ENCODE data around the gene RSPO4.

Gene RSPO4

DNA sequence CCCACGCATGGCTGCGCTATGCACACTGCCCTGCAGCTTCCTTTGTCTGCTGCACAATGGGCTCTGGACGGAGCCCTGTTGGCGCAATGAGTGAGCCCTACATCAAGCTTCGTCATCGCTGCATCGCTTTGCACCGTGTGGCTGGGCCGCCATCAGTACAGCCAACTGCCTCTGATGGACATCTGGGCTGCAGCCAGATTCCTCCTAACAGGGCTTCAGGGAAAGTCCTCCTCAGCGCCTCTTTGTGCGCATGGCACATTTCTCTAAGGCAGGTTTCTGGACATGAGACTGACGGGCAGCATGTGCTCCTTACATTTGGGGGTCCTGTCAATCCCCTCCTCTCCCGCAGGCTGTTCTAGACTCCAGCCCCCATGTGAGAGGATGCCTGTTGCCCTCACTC lies 56.3 kb downstream of the RSPO4 start:
- H3K36me3 ChIP-seq (replicated peaks) = no peaks in the 10 kb centered on the region
- TF ChIP-seq, protein P1, sequence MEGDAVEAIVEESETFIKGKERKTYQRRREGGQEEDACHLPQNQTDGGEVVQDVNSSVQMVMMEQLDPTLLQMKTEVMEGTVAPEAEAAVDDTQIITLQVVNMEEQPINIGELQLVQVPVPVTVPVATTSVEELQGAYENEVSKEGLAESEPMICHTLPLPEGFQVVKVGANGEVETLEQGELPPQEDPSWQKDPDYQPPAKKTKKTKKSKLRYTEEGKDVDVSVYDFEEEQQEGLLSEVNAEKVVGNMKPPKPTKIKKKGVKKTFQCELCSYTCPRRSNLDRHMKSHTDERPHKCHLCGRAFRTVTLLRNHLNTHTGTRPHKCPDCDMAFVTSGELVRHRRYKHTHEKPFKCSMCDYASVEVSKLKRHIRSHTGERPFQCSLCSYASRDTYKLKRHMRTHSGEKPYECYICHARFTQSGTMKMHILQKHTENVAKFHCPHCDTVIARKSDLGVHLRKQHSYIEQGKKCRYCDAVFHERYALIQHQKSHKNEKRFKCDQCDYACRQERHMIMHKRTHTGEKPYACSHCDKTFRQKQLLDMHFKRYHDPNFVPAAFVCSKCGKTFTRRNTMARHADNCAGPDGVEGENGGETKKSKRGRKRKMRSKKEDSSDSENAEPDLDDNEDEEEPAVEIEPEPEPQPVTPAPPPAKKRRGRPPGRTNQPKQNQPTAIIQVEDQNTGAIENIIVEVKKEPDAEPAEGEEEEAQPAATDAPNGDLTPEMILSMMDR (IDR thresholded peaks at IDR 0.05; ENCODE audit: low read depth, low read length, missing control alignments) = no peak
- H3K4me3 ChIP-seq (ENCODE audit: low read depth, low read length) = no peak overlapping the region
- no peak for DNase-seq
- no peaks in the 10 kb centered on the region for H3K27me3 ChIP-seq (replicated peaks)
- H3K27ac ChIP-seq = no peak overlapping the region
- in situ Hi-C loops (cut with HindIII; ENCODE audit: low pct_ligation_motif_present, low sequenced_read_pairs) = no loop called here

DNA sequence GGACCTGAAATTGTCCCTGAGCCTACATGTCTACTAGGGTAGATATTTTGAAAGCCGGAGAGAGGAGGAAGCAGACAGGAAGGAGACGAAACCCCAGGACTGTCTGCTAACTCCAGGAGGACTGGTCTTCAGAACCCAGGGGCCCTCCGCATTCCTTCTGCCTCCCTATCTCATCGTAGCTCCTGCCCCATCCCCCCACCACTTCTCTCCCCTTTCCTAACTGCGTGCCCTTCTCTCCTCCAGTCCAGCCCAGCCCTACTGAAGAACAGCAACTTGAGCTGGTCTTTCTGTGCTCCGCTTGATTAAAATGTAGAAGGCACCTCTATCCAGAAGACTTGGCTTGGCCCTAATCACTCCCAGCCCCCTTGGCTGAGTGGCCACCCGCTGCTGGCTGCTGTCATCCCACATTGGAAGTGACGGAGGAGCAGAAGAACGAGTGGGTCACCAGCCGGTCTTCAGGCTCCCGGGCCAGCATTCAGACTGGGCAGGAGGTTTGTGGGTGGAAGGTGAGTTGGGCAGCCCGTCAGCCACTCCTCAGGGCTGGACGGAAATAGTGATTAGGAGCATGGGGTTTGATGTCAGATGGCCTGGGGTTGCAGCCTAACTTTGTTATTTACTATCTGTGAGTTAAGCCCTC lies 57.2 kb downstream of the RSPO4 start:
- H3K27me3 ChIP-seq (replicated peaks) = no peaks in the 10 kb centered on the region
- DNase-seq = no peak
- in situ Hi-C loops (cut with HindIII; ENCODE audit: low pct_ligation_motif_present, low sequenced_read_pairs) = no loop called here
- no peak overlapping the region for H3K4me3 ChIP-seq (ENCODE audit: low read depth, low read length)
- no peak overlapping the region for H3K27ac ChIP-seq
- H3K36me3 ChIP-seq (replicated peaks) = no peaks in the 10 kb centered on the region
- TF ChIP-seq, protein P1 (IDR thresholded peaks at IDR 0.05; ENCODE audit: low read depth, low read length, missing control alignments) = no peak

DNA sequence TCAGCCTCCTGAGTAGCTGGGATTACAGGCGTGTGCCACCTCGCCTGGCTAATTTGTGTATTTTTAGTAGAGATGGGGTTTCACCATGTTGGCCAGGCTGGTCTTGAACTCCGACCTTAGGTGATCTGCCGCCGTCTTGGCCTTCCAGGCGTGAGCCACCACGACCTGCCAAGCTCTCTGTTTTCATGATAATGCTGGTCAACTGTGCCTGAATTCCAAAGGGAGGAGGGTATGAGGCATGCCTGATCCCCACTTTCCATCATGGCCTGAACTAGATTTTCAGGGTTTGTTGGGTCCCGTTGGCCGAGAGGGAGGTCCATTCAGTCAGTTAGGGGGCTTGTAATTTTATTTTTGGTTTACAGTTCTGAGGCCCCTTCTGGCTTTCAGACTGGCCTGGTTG lies 58.0 kb downstream of the RSPO4 start:
- in situ Hi-C loops (cut with HindIII; ENCODE audit: low pct_ligation_motif_present, low sequenced_read_pairs) = no loop called here
- TF ChIP-seq, protein P1 (IDR thresholded peaks at IDR 0.05; ENCODE audit: low read depth, low read length, missing control alignments) = no peak
- no peak for DNase-seq
- no peak overlapping the region for H3K4me3 ChIP-seq (ENCODE audit: low read depth, low read length)
- no peaks in the 10 kb centered on the region for H3K27me3 ChIP-seq (replicated peaks)
- no peak overlapping the region for H3K27ac ChIP-seq
- no peaks in the 10 kb centered on the region for H3K36me3 ChIP-seq (replicated peaks)

DNA sequence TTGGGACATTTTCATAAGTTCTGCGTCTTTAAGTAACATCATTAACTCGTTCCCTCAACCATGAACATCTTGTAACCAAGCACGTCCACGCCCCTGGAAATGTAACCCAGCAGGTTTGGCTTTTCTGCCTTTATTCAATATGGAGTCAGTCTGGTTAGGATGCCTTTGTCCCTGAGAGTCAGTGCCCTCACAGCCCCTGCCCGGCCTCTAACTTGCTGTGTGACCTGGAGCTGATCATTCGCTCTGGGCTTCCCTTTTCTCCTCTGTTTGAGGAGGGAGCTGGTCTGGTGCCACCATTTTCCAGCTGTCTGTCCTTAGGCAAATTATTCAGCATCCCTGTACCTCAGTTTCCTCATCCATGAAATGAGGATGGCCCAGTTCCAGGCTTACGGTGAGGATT lies 59.5 kb downstream of the RSPO4 start:
- in situ Hi-C loops (cut with HindIII; ENCODE audit: low pct_ligation_motif_present, low sequenced_read_pairs) = no loop called here
- TF ChIP-seq, protein P1 (IDR thresholded peaks at IDR 0.05; ENCODE audit: low read depth, low read length, missing control alignments) = no peak
- no peak for DNase-seq
- Histone ChIP-seq H3K4me3 (ENCODE audit: low read depth, low read length) (no peak overlapping the region), H3K36me3 (replicated peaks) (no peaks in the 10 kb centered on the region), H3K27me3 (replicated peaks) (no peaks in the 10 kb centered on the region), H3K27ac (no peak overlapping the region)

DNA sequence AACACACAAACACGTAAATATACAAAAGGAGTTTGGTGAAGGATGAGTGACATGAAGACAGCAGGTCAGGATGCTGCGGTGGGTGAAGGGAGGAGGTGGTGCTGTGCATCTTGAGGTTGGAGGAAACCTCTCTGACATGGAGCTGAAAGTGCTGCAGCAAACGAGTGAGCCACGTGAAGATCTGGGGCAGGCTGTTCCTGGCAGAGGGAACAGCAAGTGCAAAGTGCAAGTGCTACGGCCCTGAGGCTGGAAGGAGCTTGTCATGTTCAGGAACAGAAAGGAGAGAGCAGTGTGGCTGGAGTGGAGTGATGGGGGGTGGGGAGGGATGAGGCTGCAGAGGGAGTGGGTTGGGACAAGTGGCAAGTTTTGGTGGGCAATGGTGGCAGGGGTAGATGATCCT lies 61.2 kb downstream of the RSPO4 start:
- TF ChIP-seq, protein P1 (IDR thresholded peaks at IDR 0.05; ENCODE audit: low read depth, low read length, missing control alignments) = no peak
- in situ Hi-C loops (cut with HindIII; ENCODE audit: low pct_ligation_motif_present, low sequenced_read_pairs) = no loop called here
- no peaks in the 10 kb centered on the region for H3K36me3 ChIP-seq (replicated peaks)
- H3K27me3 ChIP-seq (replicated peaks) = no peaks in the 10 kb centered on the region
- no peak for DNase-seq
- H3K4me3 ChIP-seq (ENCODE audit: low read depth, low read length) = no peak overlapping the region
- H3K27ac ChIP-seq = no peak overlapping the region

DNA sequence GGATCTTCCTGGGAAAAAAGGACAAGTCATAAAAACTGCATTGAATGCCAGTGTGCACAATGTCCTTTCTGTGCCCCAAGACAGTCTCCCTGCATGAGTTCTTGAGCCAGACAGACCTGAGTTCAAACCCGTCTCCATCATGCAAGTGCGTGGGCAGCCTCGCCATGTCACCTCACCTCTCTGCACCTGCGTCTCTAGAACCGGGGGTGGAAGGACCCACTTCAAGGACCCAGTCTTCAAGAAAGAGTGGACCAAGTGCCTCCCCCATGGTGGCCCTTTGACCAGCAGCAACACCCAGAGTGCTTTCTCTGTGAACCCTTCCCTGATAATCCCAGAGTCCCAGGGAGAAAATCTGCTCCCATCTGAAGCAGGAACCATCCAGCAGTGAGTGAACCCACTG lies 62.5 kb downstream of the RSPO4 start:
- in situ Hi-C loops (cut with HindIII; ENCODE audit: low pct_ligation_motif_present, low sequenced_read_pairs) = no loop called here
- Histone ChIP-seq H3K36me3 (replicated peaks) (no peaks in the 10 kb centered on the region), H3K4me3 (ENCODE audit: low read depth, low read length) (no peak overlapping the region), H3K27ac (no peak overlapping the region), H3K27me3 (replicated peaks) (no peaks in the 10 kb centered on the region)
- TF ChIP-seq, protein P1 (IDR thresholded peaks at IDR 0.05; ENCODE audit: low read depth, low read length, missing control alignments) = no peak
- DNase-seq = no peak
